ENCODE data around the gene CLCN2. TPM values are rescaled to one million over a fixed set of nuclear protein-coding genes. Genes with fewer than 3 reads are reported as not detected.

Gene CLCN2
- total and polyA plus RNA-seq, 2 of the 8 experiments (the other 6 are each of a cell fraction or from before 2014, with no cell fraction given) = 13.7 to 16.1 TPM

DNA sequence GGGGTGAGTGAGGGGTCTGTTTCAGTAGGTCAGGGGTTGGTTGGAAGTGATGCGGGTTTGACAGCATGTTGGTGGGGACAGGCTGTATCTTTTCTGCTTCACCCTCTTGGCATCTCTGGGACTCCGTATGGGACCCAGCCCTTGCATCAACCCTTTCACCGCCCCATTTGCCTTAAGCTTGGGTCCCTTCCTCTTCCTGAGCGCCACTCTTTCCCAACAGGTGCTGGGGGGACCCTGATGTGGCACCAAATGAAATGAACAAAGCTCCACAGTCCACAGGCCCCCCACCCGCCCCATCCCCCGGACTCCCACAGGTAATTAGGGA is 45.9 kb downstream of the CLCN2 start:
- H3K56ac ChIP-seq (replicated peaks; ENCODE audit: insufficient read length, low read depth, low read length) = peak overlapping the region; percentile 46
- H3K4me1 ChIP-seq (replicated peaks in 1 of 4; ENCODE audit: control insufficient read depth in 3 of 4, insufficient read depth in 4 of 4, low read length in 3 of 4) = peaks cover 3 to 9% (median 6%) of the 10 kb centered on the region in 4 experiments
- no peak overlapping the region for H3K14ac ChIP-seq (ENCODE audit: insufficient read length)
- no peak overlapping the region for H2BK20ac ChIP-seq (ENCODE audit: low read length)
- H3K27ac ChIP-seq (ENCODE audit: low read depth, low read length) = peak overlapping the region; percentile 82
- H2AFZ ChIP-seq (ENCODE audit: low read length) = no peak overlapping the region
- H3K4ac ChIP-seq (replicated peaks; ENCODE audit: insufficient read length, low read depth, low read length) = peak overlapping the region; percentile 85
- H3K36me3 ChIP-seq (ENCODE audit: control insufficient read depth in 2 of 4, insufficient read depth in 4 of 4, low read length in 3 of 4) = peaks cover 10 to 38% (median 22%) of the 10 kb centered on the region in 4 experiments; a peak in 7 of 8 replicates
- ChIA-PET POLR2A (ENCODE audit: partially characterized antibody) (interaction anchor here (0.6 to 12.3 kb wide), 20 partner anchors 10 to 431 kb away, joined by 3 to 148 read pairs (median 4); partner anchors contain the start of genes CLCN2, EIF2B5, FAM131A and PARL), CTCF (ENCODE audit: partially characterized antibody) (interaction anchor here (0.6 to 1.9 kb wide), 6 partner anchors 9 to 111 kb away, joined by 3 to 4 read pairs (median 4); no protein-coding TSS in a partner anchor)
- H3K23me2 ChIP-seq (ENCODE audit: low read depth, low read length) = no peaks in the 10 kb centered on the region; the same call in 1 of the 2 replicates
- H2BK5ac ChIP-seq (ENCODE audit: low read depth, low read length) = peak overlapping the region; percentile 66; the same call in 1 of the 2 replicates
- peaks cover 11% of the 10 kb centered on the region for H3K79me1 ChIP-seq (ENCODE audit: low read depth, low read length)
- no peak overlapping the region for H3K23ac ChIP-seq (ENCODE audit: insufficient read length)
- no peaks in the 10 kb centered on the region for H3K9me3 ChIP-seq (ENCODE audit: insufficient read depth in 2 of 2, low read depth in 1 of 2, low read length in 1 of 2)
- 7% methylated on average over 3 of the region's 6 CpGs; no CpG with 5 or more reads in 1 of the 2 experiments for WGBS, 2 experiments (ENCODE audit: extremely low coverage in 1 of 2, insufficient coverage in 1 of 2, insufficient read length in 1 of 2, insufficient replicate concordance in 2 of 2, low coverage in 1 of 2, low lambda C conversion rate in 2 of 2, missing lambda C conversion rate in 1 of 2)
- peak overlapping the region; percentile 96; the same call in 1 of the 2 replicates for H4K8ac ChIP-seq (ENCODE audit: extremely low read depth, insufficient read depth, low read length)
- FAIRE-seq (no peak), DNase-seq (ENCODE audit: low read depth in 1 of 2, low spot score in 2 of 2) (no peak)
- no peaks in the 10 kb centered on the region for H3K27me3 ChIP-seq (replicated peaks in 1 of 4; ENCODE audit: control insufficient read depth in 3 of 4, extremely low read depth in 1 of 4, insufficient read depth in 3 of 4, low read length in 3 of 4)
- H4K91ac ChIP-seq (replicated peaks; ENCODE audit: insufficient read length, low read length) = no peak overlapping the region
- no peak for TF ChIP-seq JUN (IDR thresholded peaks at IDR 0.05; ENCODE audit: low read depth, low read length)
- TF ChIP-seq POLR2A (IDR thresholded peaks at IDR 0.05; ENCODE audit: control extremely low read depth in 1 of 2, low read depth in 2 of 2, low read length in 2 of 2) = 0 out of 3 replicates have a peak, but pooled peaks of 1 of the 2 experiments have one; percentile 21
- TF ChIP-seq, protein P1, sequence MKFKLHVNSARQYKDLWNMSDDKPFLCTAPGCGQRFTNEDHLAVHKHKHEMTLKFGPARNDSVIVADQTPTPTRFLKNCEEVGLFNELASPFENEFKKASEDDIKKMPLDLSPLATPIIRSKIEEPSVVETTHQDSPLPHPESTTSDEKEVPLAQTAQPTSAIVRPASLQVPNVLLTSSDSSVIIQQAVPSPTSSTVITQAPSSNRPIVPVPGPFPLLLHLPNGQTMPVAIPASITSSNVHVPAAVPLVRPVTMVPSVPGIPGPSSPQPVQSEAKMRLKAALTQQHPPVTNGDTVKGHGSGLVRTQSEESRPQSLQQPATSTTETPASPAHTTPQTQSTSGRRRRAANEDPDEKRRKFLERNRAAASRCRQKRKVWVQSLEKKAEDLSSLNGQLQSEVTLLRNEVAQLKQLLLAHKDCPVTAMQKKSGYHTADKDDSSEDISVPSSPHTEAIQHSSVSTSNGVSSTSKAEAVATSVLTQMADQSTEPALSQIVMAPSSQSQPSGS (IDR thresholded peaks at IDR 0.05; ENCODE audit: low read length) = 0 out of 2 replicates have a peak, but pooled peaks have one; percentile 9
- TF ChIP-seq GABPA (IDR thresholded peaks at IDR 0.05; ENCODE audit: borderline replicate concordance, insufficient read depth, low read length) = no peak
- peaks cover 29 to 33% of the 10 kb centered on the region in 2 experiments for H4K20me1 ChIP-seq (replicated peaks in 1 of 2; ENCODE audit: control insufficient read depth in 1 of 2, insufficient read depth in 2 of 2, low read length in 2 of 2)
- H3K79me2 ChIP-seq (ENCODE audit: control insufficient read depth in 1 of 2, insufficient read depth in 2 of 2, low read length in 2 of 2) = peaks cover 37 to 58% of the 10 kb centered on the region in 2 experiments
- H3K18ac ChIP-seq (ENCODE audit: extremely low read depth, low read length) = peak overlapping the region; percentile 19; the same call in 1 of the 2 replicates
- H3K4me3 ChIP-seq (ENCODE audit: extremely low read depth in 1 of 4, insufficient read depth in 2 of 4, low read depth in 3 of 4, low read length in 4 of 4) = peak overlapping the region; percentile 44 to 96 (median 77)
- no peak overlapping the region for H2BK120ac ChIP-seq (replicated peaks; ENCODE audit: low read depth, low read length)
- H2AK5ac ChIP-seq (ENCODE audit: low read depth, low read length) = no peak overlapping the region
- H2BK15ac ChIP-seq (ENCODE audit: low read length) = no peak overlapping the region
- peak overlapping the region; percentile 85 to 97 for H3K4me2 ChIP-seq (ENCODE audit: insufficient read depth in 1 of 2, low read depth in 2 of 2, low read length in 2 of 2)
- peak overlapping the region; percentile 80 for H4K5ac ChIP-seq (ENCODE audit: insufficient read length, low read depth, low read length)
- H3K9ac ChIP-seq (replicated peaks in 1 of 4; ENCODE audit: extremely low read depth in 1 of 4, low read depth in 3 of 4, low read length in 3 of 4) = peak overlapping the region; percentile 70 to 99 (median 88)
- no peak overlapping the region for H2BK12ac ChIP-seq (ENCODE audit: low read depth, low read length)
